ENCODE results near the gene ABHD17B. TPM values are rescaled to one million over a fixed set of nuclear protein-coding genes. Genes with fewer than 3 reads are reported as not detected.

ABHD17B gene
- total RNA-seq, 4 donors from 2014 or later: 21.2 to 24.7 (median 22.2) TPM

DNA sequence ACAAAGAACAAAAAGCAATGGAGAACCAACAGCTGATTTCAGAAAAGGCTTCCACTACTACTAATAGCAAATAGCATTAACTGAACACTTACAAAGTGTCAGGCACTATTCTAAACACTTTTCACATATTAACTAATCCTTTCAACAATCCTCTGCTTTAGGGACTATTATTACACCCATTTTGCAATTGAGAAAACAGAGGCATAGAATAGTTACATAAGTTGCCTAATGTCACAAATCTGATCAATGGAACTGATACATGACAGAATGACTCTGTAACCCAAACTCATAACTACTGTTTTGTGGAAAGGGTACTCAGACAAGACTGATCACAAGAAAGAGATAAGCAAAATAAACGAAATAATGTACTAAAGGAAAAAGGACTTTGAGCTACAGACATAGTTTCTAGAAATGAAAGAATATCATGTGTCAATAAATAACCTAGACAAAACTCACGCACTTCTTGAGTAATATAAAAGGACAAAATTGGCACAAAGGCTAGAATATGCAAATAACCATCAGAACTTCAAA lies 31.3 kb downstream of the ABHD17B start:
- Histone ChIP-seq H3K27me3 (no peaks in the 10 kb centered on the region), H3K4me3 (no peak overlapping the region), H3K36me3 (peaks cover 0 to 18% (median 0%) of the 10 kb centered on the region in 3 donors), H3K9me3 (peaks cover 0 to 56% (median 35%) of the 10 kb centered on the region in 3 donors), H3K27ac (no peak overlapping the region), H3K4me1 (peaks cover 0 to 12% (median 0%) of the 10 kb centered on the region in 3 donors)
- TF ChIP-seq, protein P1, sequence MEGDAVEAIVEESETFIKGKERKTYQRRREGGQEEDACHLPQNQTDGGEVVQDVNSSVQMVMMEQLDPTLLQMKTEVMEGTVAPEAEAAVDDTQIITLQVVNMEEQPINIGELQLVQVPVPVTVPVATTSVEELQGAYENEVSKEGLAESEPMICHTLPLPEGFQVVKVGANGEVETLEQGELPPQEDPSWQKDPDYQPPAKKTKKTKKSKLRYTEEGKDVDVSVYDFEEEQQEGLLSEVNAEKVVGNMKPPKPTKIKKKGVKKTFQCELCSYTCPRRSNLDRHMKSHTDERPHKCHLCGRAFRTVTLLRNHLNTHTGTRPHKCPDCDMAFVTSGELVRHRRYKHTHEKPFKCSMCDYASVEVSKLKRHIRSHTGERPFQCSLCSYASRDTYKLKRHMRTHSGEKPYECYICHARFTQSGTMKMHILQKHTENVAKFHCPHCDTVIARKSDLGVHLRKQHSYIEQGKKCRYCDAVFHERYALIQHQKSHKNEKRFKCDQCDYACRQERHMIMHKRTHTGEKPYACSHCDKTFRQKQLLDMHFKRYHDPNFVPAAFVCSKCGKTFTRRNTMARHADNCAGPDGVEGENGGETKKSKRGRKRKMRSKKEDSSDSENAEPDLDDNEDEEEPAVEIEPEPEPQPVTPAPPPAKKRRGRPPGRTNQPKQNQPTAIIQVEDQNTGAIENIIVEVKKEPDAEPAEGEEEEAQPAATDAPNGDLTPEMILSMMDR (IDR thresholded peaks at IDR 0.05): no peak
- no peak for TF ChIP-seq POLR2A (IDR thresholded peaks at IDR 0.05)
- intact Hi-C loops (cut with DNase I): no loop called here
- 94 to 95% methylated on average over 2 of the region's 2 CpGs for WGBS, 2 donors
- DNase-seq: no peak

DNA sequence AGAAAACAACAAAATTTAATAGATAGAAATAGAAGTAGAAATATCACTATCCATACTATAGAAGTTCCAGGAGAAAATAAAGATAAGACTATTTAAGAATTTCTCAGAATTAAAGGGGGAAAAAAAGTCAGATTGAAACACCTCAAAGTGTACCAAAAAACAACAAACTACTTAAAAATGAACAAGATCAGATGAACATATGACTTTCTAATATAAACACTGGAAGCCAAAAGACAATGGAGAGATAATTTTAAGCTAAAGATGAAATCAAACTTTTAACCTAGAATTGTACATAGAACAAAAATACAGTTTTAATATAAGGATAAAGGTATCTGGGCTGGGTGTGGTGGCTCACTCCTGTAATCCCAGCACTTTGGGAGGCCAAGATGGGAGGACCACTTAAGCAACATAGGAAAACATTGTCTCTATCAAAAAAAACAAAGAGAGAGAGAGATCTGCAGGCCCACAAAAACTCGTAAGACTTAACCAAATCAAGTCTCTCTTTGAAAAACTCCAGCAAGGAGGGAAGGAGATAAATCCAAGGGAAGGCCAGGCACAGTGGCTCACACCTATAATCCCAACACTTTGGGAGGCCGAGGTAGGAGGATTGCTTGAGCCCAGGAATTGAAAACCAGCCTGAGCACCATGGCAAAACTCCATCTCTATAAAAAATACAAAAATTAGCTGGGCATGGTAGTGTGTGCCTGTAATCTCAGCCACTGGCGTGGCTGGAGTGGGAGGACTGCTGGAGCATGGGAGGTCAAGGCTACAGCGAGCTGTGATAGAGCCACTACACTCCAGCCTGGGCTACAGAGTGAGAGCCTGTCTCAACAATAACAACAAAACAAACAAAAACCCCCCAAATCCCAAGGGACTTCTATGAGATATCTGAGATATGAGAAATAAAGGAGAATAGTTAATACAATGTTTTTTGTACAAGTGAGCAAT lies 32.4 kb downstream of the ABHD17B start:
- H3K36me3 ChIP-seq: peaks cover 0 to 26% (median 0%) of the 10 kb centered on the region in 3 donors
- 88 to 97% methylated on average over 4 of the region's 4 CpGs for WGBS, 2 donors
- intact Hi-C loops (cut with DNase I): no loop called here
- no peak overlapping the region for H3K27ac ChIP-seq
- no peak for DNase-seq
- H3K27me3 ChIP-seq: no peaks in the 10 kb centered on the region
- H3K9me3 ChIP-seq: peaks cover 0 to 49% (median 25%) of the 10 kb centered on the region in 3 donors
- peaks cover 0 to 12% (median 0%) of the 10 kb centered on the region in 3 donors for H3K4me1 ChIP-seq
- TF ChIP-seq, protein P1 (IDR thresholded peaks at IDR 0.05): no peak
- no peak for TF ChIP-seq POLR2A (IDR thresholded peaks at IDR 0.05)
- H3K4me3 ChIP-seq: no peak overlapping the region

DNA sequence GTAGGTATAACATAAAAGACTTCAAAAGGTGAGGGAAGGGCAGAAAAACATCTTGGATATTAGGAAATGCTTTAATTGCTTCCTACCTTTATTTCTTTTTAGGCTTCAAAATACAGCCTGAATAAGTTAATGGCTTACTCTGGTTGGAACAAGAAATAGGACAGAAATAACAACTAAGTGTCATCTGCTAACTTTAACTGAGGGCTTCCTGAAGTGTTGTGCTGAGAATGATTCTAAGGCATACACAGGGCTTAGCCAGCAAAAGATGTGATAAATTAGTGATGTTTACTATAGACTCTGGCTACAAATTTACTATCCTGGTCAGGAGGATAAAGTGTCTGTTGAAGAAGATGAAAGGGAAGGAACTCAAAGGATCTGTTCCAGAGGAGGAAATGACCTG lies 34.2 kb downstream of the ABHD17B start:
- no peak overlapping the region for H3K4me3 ChIP-seq
- no peaks in the 10 kb centered on the region for H3K27me3 ChIP-seq
- TF ChIP-seq, protein P1 (IDR thresholded peaks at IDR 0.05): no peak
- TF ChIP-seq POLR2A (IDR thresholded peaks at IDR 0.05): no peak
- peaks cover 0 to 17% (median 0%) of the 10 kb centered on the region in 3 donors for H3K36me3 ChIP-seq
- H3K27ac ChIP-seq: no peak overlapping the region
- intact Hi-C loops (cut with DNase I): no loop called here
- peaks cover 0 to 12% (median 0%) of the 10 kb centered on the region in 3 donors for H3K4me1 ChIP-seq
- peaks cover 0 to 34% (median 25%) of the 10 kb centered on the region in 3 donors for H3K9me3 ChIP-seq
- no peak for DNase-seq

DNA sequence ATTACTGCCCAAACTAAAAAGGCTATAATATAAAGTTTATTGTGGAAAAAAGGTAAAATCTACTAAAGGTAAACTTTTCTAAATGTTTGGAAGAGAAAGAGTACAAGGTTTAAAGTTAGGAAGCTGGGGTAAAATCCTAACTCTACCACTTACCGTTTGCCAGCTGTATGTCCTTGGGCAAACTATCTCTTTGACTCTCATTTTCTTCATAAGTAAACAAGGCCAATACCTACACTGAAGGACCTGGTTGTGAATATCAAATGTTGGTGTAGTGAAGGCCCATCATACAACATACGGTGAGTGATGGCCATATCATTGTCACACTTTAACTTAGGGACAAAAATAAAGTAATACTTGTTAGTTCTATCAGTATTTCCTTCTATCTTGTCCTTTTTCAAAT lies 34.9 kb downstream of the ABHD17B start:
- Histone ChIP-seq H3K27me3 (no peaks in the 10 kb centered on the region), H3K36me3 (peaks cover 0 to 17% (median 0%) of the 10 kb centered on the region in 3 donors), H3K9me3 (peaks cover 0 to 29% (median 25%) of the 10 kb centered on the region in 3 donors), H3K4me3 (no peak overlapping the region), H3K27ac (peak overlapping the region in 1 of 4 donors; percentile 3), H3K4me1 (peaks cover 0 to 12% (median 0%) of the 10 kb centered on the region in 3 donors)
- intact Hi-C loops (cut with DNase I): no loop called here
- no peak for TF ChIP-seq POLR2A (IDR thresholded peaks at IDR 0.05)
- TF ChIP-seq, protein P1 (IDR thresholded peaks at IDR 0.05): no peak
- 87 to 90% methylated on average over 2 of the region's 2 CpGs for WGBS, 2 donors
- DNase-seq: no peak

DNA sequence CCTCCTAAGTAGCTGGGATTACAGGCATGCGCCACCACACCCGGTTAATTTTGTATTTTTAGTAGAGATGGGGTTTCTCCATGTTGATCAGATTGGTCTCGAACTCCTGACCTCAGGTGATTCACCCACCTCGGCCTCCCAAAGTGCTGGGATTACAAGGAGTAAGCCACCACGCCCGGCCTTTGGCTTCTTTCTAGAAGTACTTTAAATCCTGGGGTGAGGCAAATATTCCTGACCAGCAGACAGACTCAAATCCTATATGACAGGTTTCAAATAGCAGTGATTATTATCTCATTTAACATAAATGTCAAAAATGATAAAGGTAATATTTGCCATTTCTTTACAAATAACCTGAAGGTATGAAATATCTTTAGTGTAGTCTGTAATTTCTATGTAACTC lies 35.6 kb downstream of the ABHD17B start:
- Histone ChIP-seq H3K27me3 (no peaks in the 10 kb centered on the region), H3K4me3 (no peak overlapping the region), H3K9me3 (peaks cover 0 to 29% (median 25%) of the 10 kb centered on the region in 3 donors), H3K36me3 (peaks cover 0 to 17% (median 0%) of the 10 kb centered on the region in 3 donors), H3K27ac (peak overlapping the region in 1 of 4 donors; percentile 3), H3K4me1 (peaks cover 0 to 12% (median 0%) of the 10 kb centered on the region in 3 donors)
- DNase-seq: no peak
- 69 to 90% methylated on average over 6 of the region's 6 CpGs for WGBS, 2 donors
- TF ChIP-seq, protein P1 (IDR thresholded peaks at IDR 0.05): no peak
- TF ChIP-seq POLR2A (IDR thresholded peaks at IDR 0.05): no peak
- intact Hi-C loops (cut with DNase I): no loop called here
